GM21825 (cell line): ENCODE data around the gene CGNL1.

Experiments
- ATAC-seq: cut with Tn5 transposase; IDR thresholded peaks from one replicate; pipeline ENCODE4 v1.9.1; 2021; ENCODE audit warnings: mild to moderate bottlenecking, moderate library complexity; ENCODE audit not compliant: unreplicated experiment

Gene CGNL1

GRCh38 chr15:57375827-57376695 is at the start of gene CGNL1:
CGNL1 (plus strand) TSS chr15:57376505; CDS start chr15:57438000, 61,495 bp downstream.
- ATAC-seq: no peak

- ATAC-seq: no peak
Measured at GRCh38 chr15:57327985-57328471, 48.3 kb upstream of the CGNL1 start.

GRCh38 chr15:57328479-57328878 is 47.8 kb upstream of the CGNL1 start:
- no peak for ATAC-seq

- no peak for ATAC-seq
Measured at GRCh38 chr15:57328897-57329296, 47.4 kb upstream of the CGNL1 start.

GRCh38 chr15:57329582-57330367 is 46.5 kb upstream of the CGNL1 start:
- ATAC-seq: no peak

GRCh38 chr15:57330619-57331340 is 45.5 kb upstream of the CGNL1 start:
- no peak for ATAC-seq

GRCh38 chr15:57332326-57332725 is 44.0 kb upstream of the CGNL1 start:
- no peak for ATAC-seq

- no peak for ATAC-seq
Measured at GRCh38 chr15:57333487-57333886, 42.8 kb upstream of the CGNL1 start.

GRCh38 chr15:57334257-57334656 is 42.0 kb upstream of the CGNL1 start:
- no peak for ATAC-seq

GRCh38 chr15:57335293-57335715 is 41.0 kb upstream of the CGNL1 start:
- ATAC-seq: no peak

GRCh38 chr15:57335719-57336118 is 40.6 kb upstream of the CGNL1 start:
- ATAC-seq: no peak

- no peak for ATAC-seq
Measured at GRCh38 chr15:57337868-57338411, 38.4 kb upstream of the CGNL1 start.

GRCh38 chr15:57339321-57339720 is 37.0 kb upstream of the CGNL1 start:
- no peak for ATAC-seq

- ATAC-seq: no peak
Measured at GRCh38 chr15:57340682-57341259, 35.5 kb upstream of the CGNL1 start.

GRCh38 chr15:57343048-57343447 is 33.3 kb upstream of the CGNL1 start:
- ATAC-seq: no peak

GRCh38 chr15:57343498-57343897 is 32.8 kb upstream of the CGNL1 start:
- ATAC-seq: no peak

- ATAC-seq: no peak
Measured at GRCh38 chr15:57344282-57344681, 32.0 kb upstream of the CGNL1 start.

GRCh38 chr15:57345584-57345983 is 30.7 kb upstream of the CGNL1 start:
- no peak for ATAC-seq

GRCh38 chr15:57348081-57348480 is 28.2 kb upstream of the CGNL1 start:
- no peak for ATAC-seq

- no peak for ATAC-seq
Measured at GRCh38 chr15:57352535-57353316, 23.6 kb upstream of the CGNL1 start.
